Trophoblast cell (in vitro differentiated cells and primary cell): Measurements from ENCODE around the gene SLFNL1.

Experiments
- DNase-seq, 2 donors: peaks; one replicate each; pipeline ENCODE4 v3.0.0-alpha.2; 2016
- H2AFZ ChIP-seq: 2 replicates; pipeline ENCODE4 v1.6.1; 2013; ENCODE audit warnings: low read length, moderate library complexity, mild to moderate bottlenecking; ENCODE audit not compliant: insufficient read depth, poor library complexity
- H2AK5ac ChIP-seq: 2 replicates; pipeline ENCODE4 v1.6.1; 2013; ENCODE audit warnings: mild to moderate bottlenecking, low read length
- H2BK120ac ChIP-seq: 2 replicates; pipeline ENCODE4 v1.6.1; 2013; ENCODE audit warnings: low read length, mild to moderate bottlenecking, moderate library complexity; ENCODE audit not compliant: insufficient read depth, poor library complexity
- H2BK12ac ChIP-seq: 2 replicates; pipeline ENCODE4 v1.6.1; 2013; ENCODE audit warnings: mild to moderate bottlenecking, low read length, moderate library complexity
- H2BK5ac ChIP-seq: 2 replicates; pipeline ENCODE4 v1.6.1; 2013; ENCODE audit warnings: low read length, low read depth, moderate library complexity, mild to moderate bottlenecking; ENCODE audit not compliant: poor library complexity
- H3K14ac ChIP-seq: 2 replicates; pipeline ENCODE4 v1.6.1; 2013; ENCODE audit warnings: mild to moderate bottlenecking, low read length
- H3K18ac ChIP-seq: 2 replicates; pipeline ENCODE4 v1.6.1; 2013; ENCODE audit warnings: mild to moderate bottlenecking, low read length
- H3K23ac ChIP-seq: 2 replicates; pipeline ENCODE4 v1.6.1; 2013; ENCODE audit warnings: low read length
- H3K27ac ChIP-seq: 2 replicates; pipeline ENCODE4 v1.5.1; 2013; ENCODE audit warnings: low read depth, mild to moderate bottlenecking, inconsistent platforms, low read length, moderate library complexity
- H3K27me3 ChIP-seq: 2 replicates; pipeline ENCODE4 v1.6.1; 2013; ENCODE audit warnings: inconsistent platforms, mild to moderate bottlenecking, low read length, moderate library complexity; ENCODE audit not compliant: insufficient read depth
- H3K36me3 ChIP-seq, 2 experiments: 1 replicate in 1 of 2; 2 replicates in 1 of 2; pipeline ENCODE4 v1.6.1; 2013; ENCODE audit warnings: low read length in 2 of 2, mild to moderate bottlenecking in 2 of 2, moderate library complexity in 1 of 2; ENCODE audit not compliant: insufficient read depth in 2 of 2, control insufficient read depth in 1 of 2
- H3K4ac ChIP-seq: 2 replicates; pipeline ENCODE4 v1.6.1; 2013; ENCODE audit warnings: low read depth, mild to moderate bottlenecking, low read length, moderate library complexity
- H3K4me1 ChIP-seq, 2 experiments: 1 replicate in 1 of 2; 2 replicates in 1 of 2; pipeline ENCODE4 v1.6.1; 2013; ENCODE audit warnings: low read length in 2 of 2, mild to moderate bottlenecking in 2 of 2, moderate library complexity in 1 of 2; ENCODE audit not compliant: insufficient read depth in 2 of 2, control insufficient read depth in 1 of 2
- H3K4me2 ChIP-seq: 2 replicates; pipeline ENCODE4 v1.6.1; 2013; ENCODE audit warnings: inconsistent platforms, mild to moderate bottlenecking, low read length, moderate library complexity
- H3K4me3 ChIP-seq: 2 replicates; pipeline ENCODE4 v1.5.1; 2013; ENCODE audit warnings: mild to moderate bottlenecking, low read depth, low read length, inconsistent platforms
- H3K79me1 ChIP-seq: one replicate; pipeline ENCODE4 v1.6.1; 2013; ENCODE audit warnings: low read length
- H3K79me2 ChIP-seq: 2 replicates; pipeline ENCODE4 v1.6.1; 2013; ENCODE audit warnings: low read length, mild to moderate bottlenecking; ENCODE audit not compliant: control insufficient read depth, insufficient read depth, poor library complexity
- H3K9ac ChIP-seq: 2 replicates; pipeline ENCODE4 v1.6.1; 2013; ENCODE audit warnings: mild to moderate bottlenecking, low read length
- H3K9me3 ChIP-seq: 2 replicates; pipeline ENCODE4 v1.6.1; 2013; ENCODE audit warnings: low read depth, mild to moderate bottlenecking, control low read depth, inconsistent platforms, low read length; ENCODE audit not compliant: insufficient read depth
- H4K12ac ChIP-seq: 2 replicates; pipeline ENCODE4 v1.6.1; 2013; ENCODE audit warnings: low read depth, mild to moderate bottlenecking, low read length, moderate library complexity
- H4K8ac ChIP-seq: 2 replicates; pipeline ENCODE4 v1.6.1; 2013; ENCODE audit warnings: low read depth, mild to moderate bottlenecking, low read length, moderate library complexity
- H4K91ac ChIP-seq: one replicate; pipeline ENCODE4 v1.6.1; 2013; ENCODE audit warnings: low read depth, mild to moderate bottlenecking, low read length, moderate library complexity
- WGBS: extraction: QIAGEN DNeasy Blood & Tissue Kit; methylation state at CpG from one replicate; pipeline ENCODE4 v1.1.7; 2013; ENCODE audit warnings: missing lambda C conversion rate; ENCODE audit not compliant: insufficient read length, insufficient coverage; ENCODE audit errors: extremely low coverage; 5-methylcytosine and 5-hydroxymethylcytosine counted together

Gene SLFNL1

DNA sequence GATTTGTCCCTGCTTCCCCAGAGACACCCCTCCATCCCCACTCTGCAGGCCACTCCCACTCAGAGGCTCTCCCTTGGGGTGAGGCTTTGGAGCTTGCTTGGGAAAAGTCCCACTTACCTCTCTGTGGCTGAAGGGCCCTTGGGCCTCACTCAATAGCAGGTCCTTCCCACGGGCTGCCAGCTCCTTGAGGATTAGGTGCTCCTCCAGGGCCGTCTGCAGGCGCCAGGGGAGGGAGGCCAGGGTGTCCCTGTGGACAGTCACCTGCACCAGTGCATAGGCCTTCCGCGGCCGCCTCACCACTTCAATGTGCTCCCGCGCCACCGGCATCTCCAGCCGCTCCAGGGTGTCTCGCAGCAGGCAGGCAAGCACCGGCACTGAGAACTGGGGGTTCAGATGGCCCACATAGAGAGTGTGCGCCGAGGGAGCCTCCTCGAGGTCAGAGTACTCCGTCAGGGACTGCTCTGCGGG lies 1.4 kb downstream of the SLFNL1 start:
- Histone ChIP-seq H2AK5ac (no peak overlapping the region), H3K27ac (no peak overlapping the region), H3K18ac (no peak overlapping the region), H3K23ac (no peak overlapping the region), H4K91ac (no peak overlapping the region), H2BK5ac (no peak overlapping the region), H3K36me3 (peaks cover 44 to 45% of the 10 kb centered on the region in 2 experiments), H4K12ac (no peak overlapping the region), H3K4me2 (no peak overlapping the region), H4K8ac (no peak overlapping the region), H2AFZ (no peak overlapping the region), H2BK12ac (no peak overlapping the region), H3K14ac (no peak overlapping the region), H3K9ac (no peak overlapping the region), H3K4ac (no peak overlapping the region), H3K27me3 (no peaks in the 10 kb centered on the region), H3K4me1 (peaks cover 9 to 12% of the 10 kb centered on the region in 2 experiments), H2BK120ac (no peak overlapping the region), H3K79me2 (no peaks in the 10 kb centered on the region), H3K9me3 (peaks cover 3% of the 10 kb centered on the region), H3K4me3 (no peak overlapping the region), H3K79me1 (no peaks in the 10 kb centered on the region)
- WGBS, result no CpG with 5 or more reads among the region's 17 CpGs
- no peak for DNase-seq

DNA sequence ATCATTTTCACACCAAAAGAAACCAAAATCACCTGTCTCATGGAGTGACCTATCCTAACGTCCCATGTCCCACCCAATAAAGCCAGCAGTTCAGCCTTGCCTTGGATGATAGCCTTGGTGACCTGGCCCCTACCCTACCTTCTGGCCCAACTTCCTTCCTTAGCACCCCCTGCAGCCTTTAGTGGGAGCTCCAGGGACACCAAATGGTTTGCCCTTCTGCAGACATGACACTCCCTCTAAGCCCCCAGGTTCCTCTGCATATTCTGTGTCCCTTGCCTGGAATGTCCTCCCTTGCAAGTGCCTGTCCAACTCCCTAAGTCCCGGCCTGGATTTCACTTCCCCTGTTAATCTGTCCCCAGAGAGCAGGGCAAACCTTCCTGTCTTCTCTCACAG lies 2.2 kb downstream of the SLFNL1 start:
- WGBS, result no CpG with 5 or more reads among the region's 2 CpGs
- Histone ChIP-seq H3K18ac (no peak overlapping the region), H4K12ac (no peak overlapping the region), H3K4me3 (no peak overlapping the region), H3K79me2 (no peaks in the 10 kb centered on the region), H3K27ac (no peak overlapping the region), H3K4ac (no peak overlapping the region), H3K4me1 (peaks cover 9 to 12% of the 10 kb centered on the region in 2 experiments), H2BK120ac (no peak overlapping the region), H3K27me3 (no peaks in the 10 kb centered on the region), H3K9me3 (peaks cover 3% of the 10 kb centered on the region), H2BK12ac (no peak overlapping the region), H2BK5ac (no peak overlapping the region), H3K9ac (no peak overlapping the region), H2AK5ac (no peak overlapping the region), H4K91ac (no peak overlapping the region), H3K14ac (no peak overlapping the region), H3K4me2 (no peak overlapping the region), H3K36me3 (peaks cover 49 to 53% of the 10 kb centered on the region in 2 experiments), H2AFZ (no peak overlapping the region), H4K8ac (no peak overlapping the region), H3K23ac (no peak overlapping the region), H3K79me1 (no peaks in the 10 kb centered on the region)
- DNase-seq, result no peak

GRCh38 chr1:41018018-41018410 lies 3.5 kb downstream of the SLFNL1 start:
- H2AK5ac ChIP-seq, result no peak overlapping the region
- no peak overlapping the region for H2BK5ac ChIP-seq
- H4K12ac ChIP-seq, result no peak overlapping the region
- no peaks in the 10 kb centered on the region for H3K79me2 ChIP-seq
- H3K9ac ChIP-seq, result no peak overlapping the region
- no peak overlapping the region for H3K14ac ChIP-seq
- H3K9me3 ChIP-seq, result peaks cover 3% of the 10 kb centered on the region
- no peak overlapping the region for H2AFZ ChIP-seq
- WGBS, result no CpG with 5 or more reads among the region's 8 CpGs
- no peak overlapping the region for H4K8ac ChIP-seq
- no peak overlapping the region for H3K18ac ChIP-seq
- H3K4me2 ChIP-seq, result no peak overlapping the region
- H3K4me1 ChIP-seq, result peaks cover 9 to 12% of the 10 kb centered on the region in 2 experiments
- no peak for DNase-seq
- H3K4ac ChIP-seq, result no peak overlapping the region
- H3K27me3 ChIP-seq, result no peaks in the 10 kb centered on the region
- H3K23ac ChIP-seq, result no peak overlapping the region
- no peak overlapping the region for H3K4me3 ChIP-seq
- no peak overlapping the region for H4K91ac ChIP-seq
- H3K36me3 ChIP-seq, result peaks cover 62 to 66% of the 10 kb centered on the region in 2 experiments
- no peaks in the 10 kb centered on the region for H3K79me1 ChIP-seq
- no peak overlapping the region for H2BK12ac ChIP-seq
- H2BK120ac ChIP-seq, result no peak overlapping the region
- no peak overlapping the region for H3K27ac ChIP-seq

DNA sequence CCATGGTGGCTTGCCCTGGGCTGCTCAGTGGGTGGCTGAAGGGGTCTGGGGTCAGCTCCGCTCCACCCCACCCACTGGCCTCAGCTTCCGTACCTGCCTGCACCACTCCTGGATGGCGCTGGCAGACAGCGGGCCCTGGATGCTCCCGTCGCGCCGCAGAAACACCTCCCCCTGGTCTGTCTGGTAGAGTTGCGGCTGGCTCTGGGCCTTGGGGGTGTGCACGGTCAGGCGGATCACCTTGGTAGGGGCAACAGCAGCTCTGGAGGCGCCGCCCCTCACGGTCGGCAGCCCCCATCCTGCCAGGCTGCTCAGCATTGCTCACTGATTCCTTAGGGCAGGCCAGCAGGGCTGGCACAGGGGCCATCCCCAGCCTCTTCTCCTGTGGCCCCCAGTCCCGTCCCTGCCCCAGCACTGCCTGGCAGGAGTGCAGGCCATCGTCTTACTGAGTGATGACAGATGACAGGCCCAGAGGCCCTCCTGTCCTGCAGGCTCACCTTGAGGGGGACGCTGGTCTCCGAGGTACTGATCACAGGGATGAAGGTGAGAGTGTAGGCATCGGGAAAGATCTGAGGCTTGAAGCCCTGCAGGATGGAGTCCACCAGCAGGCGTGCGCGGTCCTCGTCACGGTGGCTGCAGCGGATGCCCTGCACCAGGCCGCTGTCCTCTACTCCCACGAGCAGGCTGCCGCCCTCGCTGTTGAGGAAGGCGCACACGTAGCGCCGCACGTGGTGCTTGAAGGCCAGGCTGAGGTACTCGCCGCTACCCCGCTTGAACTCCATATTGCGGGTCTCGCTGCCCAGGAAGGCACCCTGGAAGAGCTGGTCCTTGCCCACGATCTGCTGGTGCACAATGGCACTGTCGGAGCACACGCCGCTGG lies 4.1 kb downstream of the SLFNL1 start:
- Histone ChIP-seq H3K23ac (no peak overlapping the region), H3K4me2 (no peak overlapping the region), H3K4ac (no peak overlapping the region), H2AFZ (no peak overlapping the region), H3K79me2 (no peaks in the 10 kb centered on the region), H2BK120ac (no peak overlapping the region), H3K4me1 (peaks cover 9 to 12% of the 10 kb centered on the region in 2 experiments), H4K8ac (no peak overlapping the region), H3K14ac (no peak overlapping the region), H3K36me3 (peaks cover 66 to 71% of the 10 kb centered on the region in 2 experiments), H2BK5ac (no peak overlapping the region), H3K18ac (no peak overlapping the region), H3K27ac (no peak overlapping the region), H4K12ac (no peak overlapping the region), H3K27me3 (no peaks in the 10 kb centered on the region), H2BK12ac (no peak overlapping the region), H3K79me1 (no peaks in the 10 kb centered on the region), H2AK5ac (no peak overlapping the region), H3K9ac (no peak overlapping the region), H3K4me3 (peak overlapping the region; percentile 26), H4K91ac (no peak overlapping the region), H3K9me3 (peaks cover 3% of the 10 kb centered on the region)
- WGBS, result no CpG with 5 or more reads among the region's 44 CpGs
- DNase-seq, result no peak
